ENCODE results near the gene CCL17.
"Not testable (repeated sequence)": the region's sequence is repeated elsewhere in the genome, so short reads cannot be mapped to it uniquely, and the experiment has no call there.

Gene CCL17

DNA sequence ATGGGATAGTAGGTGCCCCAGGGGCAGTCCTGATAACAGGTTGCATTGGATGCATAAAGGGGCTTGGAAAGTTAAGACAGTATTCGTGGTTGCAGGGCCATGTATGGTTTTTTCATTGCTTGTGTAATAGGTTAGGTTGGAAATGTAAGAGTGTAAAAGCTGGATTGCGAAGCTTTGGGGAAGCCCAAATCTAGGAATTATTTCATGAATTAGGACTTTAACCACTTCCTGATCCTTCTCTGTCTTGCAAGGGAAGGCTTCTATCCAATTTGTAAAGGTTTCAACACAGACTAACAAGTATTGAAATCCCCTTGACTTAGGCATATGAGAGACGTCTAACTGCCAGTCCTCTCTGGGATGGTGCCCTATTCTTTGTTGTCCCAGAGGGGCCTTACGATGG lies 7.8 kb upstream of the CCL17 start:
- no peak for DNase-seq (ENCODE audit: low read depth)

DNA sequence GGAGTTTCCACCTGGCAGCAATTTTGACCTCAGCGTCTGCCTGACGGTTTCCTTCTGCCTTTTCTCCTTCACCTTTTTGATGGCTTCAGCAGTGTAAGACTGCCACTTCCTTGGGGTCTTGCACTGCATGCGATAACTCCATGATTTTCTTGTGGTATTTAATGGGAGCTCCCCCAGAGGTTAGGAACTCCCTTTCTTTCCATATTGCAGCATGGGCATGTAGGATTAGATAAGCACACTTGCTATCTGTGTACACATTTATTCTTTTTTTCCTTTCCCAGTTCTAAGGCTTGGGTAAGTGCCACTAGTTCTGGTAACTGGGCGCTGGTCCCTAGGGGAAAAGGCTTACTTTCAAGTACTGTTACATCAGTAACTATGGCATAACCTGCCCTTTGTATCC lies 7.1 kb upstream of the CCL17 start:
- not testable (repeated sequence) for DNase-seq (ENCODE audit: low read depth)

DNA sequence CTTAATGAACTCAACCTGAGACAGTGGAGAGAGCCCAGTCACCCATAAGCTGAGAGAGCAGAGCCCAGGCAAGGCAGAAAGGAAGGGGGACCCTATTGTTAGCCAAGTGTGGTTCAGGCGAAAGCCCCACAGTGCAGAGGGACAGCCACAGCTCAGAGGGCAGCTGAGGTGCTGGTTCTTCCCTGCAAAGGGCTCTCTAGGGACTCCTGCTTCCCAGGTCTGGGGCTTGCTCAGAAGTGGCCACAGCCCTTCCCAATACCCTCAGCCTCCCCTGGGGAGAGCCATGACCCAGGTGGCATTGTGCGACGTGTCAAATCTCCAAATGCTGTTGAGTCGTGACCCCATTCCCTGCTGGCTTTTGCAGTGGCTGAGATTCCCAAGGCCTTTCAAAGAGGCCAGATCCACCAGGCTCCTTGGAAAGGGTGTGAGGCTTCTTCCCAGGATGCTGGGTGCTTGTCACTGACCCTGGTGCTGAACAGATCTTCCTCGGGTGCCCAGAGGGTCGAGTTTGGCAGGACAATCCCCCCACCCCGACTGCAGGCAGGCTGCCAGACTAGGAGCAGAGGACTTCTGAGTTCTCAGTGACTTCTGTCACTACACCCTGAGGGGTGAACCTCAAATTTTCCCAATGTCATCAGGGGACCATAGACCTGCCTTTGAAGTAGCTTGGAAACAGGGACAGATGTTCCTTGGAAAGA lies 2.5 kb upstream of the CCL17 start:
- DNase-seq (ENCODE audit: low read depth), result no peak

DNA sequence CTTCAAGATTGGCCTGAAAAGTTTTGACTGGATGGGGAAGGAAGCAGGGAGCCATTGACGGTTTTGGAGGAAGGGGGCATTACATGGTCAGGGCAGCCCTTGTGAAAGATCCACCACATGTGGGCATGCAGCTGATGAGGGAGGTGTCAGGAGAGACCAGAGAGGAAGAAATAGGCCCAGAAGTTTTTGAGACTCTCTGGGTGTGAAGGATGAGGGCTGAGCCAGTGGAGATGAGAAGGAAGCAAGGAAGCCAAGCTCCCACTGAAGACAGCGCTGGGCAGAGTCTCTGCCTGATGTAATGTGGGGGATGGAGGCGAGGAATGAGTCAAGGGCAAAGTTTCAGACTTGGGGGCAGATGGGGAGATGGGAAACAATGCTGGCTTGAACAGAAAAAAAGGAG lies 530 bp downstream of the CCL17 start:
- DNase-seq (ENCODE audit: low read depth), result no peak

DNA sequence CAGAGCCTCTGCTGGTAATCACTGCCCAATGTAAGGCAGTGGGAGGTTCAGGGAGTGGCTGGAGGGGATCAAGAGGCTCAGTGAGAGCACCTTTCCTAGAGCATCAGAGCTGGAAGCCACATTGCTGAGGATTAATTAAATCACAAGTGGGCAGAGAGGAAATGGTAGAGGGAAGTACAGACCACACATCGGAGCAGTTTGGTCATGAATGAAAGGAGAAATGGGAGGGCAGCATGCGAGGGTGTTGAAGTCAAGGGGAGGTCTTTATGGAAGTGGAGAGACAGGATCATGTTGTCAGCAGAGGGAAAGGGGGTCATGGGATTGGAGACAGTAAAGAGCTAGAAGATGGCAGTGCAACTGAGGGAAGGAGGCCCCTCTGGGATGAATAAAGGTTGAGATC lies 2.3 kb downstream of the CCL17 start:
- no peak for DNase-seq (ENCODE audit: low read depth)

DNA sequence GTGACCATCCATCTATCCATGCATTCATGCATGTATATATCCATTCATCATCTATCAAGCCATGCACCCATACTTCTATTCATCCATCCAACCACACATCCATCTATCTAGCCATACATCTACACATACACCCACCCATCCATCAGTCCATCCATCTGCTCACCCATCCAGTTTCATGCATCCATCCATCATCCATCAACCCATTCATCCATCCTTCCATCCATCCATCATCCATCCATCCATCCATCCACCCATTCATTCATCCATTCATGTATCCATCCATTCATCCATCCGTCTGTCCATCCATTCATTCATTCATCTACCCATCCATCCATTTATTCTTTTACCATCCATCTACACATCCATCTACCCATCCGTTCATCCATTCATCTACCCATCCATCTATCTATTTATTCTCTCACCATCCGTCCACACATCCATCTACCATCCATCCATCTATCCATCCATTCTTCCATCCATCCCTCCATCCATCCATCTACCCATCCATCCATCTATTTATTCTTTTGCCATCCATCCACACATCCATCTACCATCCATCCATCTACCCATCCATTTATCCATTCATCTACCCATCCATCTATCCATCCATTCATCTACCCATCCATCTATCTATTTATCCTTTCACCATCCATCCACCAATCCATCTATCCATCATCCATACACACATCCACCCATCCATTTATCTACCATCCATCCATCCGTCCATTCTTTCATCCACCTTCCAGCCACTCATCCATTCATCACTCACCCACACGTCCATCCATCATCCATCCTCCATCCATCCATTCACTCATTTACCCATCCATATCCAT lies 3.2 kb downstream of the CCL17 start:
- DNase-seq (ENCODE audit: low read depth), result no peak

DNA sequence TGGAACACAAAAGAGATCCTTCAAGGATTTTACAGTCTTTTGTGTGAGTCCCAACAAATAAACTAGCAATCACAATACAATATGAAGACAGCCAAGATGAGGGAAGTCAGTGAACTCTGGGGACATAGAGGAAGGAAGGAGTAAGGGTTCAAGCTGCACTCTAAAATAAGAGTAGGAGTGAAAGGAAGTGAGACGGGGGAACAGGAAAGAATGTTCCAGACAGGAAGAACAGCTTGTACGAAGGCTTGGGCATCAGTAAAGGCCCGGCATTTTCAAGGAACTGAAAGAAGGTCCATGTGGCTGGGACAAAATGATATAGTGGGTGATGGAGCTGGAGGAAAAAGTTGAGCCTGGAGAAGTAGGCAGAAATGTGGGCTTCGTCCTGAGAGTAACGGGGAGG lies 4.5 kb downstream of the CCL17 start:
- no peak for DNase-seq (ENCODE audit: low read depth)

DNA sequence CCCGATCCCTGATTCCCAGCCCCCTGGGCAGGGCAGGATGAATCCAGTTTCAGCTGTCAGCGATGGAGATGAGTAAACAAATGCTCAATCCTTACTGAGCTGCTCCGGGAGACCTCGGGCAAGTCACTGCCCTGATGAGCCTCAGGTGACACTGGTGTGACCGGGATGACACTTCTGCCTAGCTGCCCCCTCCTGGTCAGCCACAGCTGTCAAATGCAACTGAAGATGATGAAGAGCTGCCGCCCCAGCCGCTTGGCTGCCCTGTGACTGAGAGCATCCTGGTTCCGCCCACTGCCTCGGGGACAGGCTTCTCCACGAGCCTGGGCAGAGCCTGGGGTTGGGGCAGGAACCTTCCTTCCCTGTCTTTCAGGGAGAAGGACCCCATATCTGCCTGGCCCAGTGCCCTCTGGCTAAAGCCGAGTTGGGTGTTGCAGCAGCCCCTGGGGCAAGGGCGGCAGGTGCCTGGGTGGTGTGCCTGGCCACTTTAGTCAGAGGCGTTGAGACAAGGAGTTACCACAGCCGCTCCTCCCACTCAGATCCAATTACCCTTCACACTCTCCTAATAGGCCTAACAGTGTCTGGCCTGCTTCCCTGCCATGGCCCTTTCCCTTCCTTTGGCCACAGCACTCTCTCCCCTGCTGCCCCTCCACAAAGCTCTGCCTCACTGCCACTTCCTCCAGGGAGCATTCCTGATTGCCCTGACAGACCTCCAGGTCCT lies 5.5 kb downstream of the CCL17 start:
- no peak for DNase-seq (ENCODE audit: low read depth)

DNA sequence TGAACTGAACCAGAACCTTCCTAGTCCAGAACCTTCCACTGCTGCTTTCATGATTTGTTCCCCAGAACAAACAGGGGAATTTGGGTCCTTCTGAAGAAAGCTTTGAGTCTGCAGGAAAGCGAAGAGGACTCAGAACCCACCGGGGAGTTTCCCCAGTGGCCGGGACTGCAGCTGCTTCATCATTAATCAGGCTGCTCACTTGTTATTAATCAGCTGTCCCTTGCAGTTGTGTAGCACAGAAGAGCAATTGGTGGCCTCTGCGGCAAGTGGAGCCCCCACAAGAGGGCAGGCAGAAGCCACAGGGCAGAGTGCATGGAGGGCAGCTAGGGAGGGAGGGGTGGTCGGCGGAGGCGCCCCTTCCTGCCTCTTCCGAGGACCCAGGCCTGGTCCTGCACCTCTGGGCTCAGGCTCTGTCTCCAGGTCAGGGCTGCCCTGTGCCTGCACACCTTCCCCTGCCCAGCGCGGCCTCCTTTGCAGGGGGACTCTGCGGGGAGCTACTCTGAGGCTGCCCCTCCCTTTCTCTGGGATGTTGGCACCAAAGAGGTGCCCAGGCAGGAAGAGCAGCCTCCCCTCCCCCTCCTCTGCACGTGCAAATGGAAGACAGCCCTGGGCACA lies 6.9 kb downstream of the CCL17 start:
- DNase-seq (ENCODE audit: low read depth), result no peak

DNA sequence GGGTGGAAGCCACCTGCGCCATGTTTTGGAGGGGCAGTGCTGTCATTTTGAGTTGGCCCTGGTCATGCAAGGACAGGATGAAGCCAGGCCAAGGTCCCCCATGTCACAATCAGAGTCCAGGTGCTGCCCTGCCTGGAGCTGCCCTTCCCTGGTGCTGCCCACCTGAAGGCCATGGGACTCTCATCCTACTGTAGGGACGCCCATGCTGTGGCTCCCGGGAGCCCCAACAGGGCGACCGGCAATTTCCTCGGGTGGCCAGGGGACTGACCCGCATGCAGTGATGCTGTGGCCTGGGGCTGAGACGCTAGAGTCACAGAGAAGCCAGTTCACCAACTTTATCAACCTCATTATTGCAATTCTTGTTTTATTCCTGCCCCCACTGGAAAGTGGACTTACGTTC lies 8.0 kb downstream of the CCL17 start:
- no peak for DNase-seq (ENCODE audit: low read depth)

DNA sequence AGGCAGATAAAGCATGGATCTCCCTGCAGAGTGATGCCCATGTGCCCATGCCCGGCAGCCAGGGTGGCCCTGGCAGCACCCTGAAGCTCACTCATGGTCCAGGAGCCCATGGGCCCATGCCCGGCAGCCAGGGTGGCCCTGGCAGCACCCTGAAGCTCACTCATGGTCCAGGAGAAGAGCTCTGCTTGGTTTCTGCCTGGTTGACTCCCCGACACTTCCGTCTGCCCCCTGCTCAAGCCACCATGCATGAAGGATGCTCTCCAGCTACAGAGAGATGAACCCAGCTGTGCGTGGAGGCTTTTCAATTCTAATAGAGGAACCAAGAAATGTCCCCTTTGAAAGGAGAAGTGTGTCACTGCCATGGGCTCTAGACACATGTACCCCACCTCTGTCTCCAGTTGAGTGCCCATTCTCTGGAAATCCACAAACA lies 8.7 kb downstream of the CCL17 start:
- DNase-seq (ENCODE audit: low read depth), result no peak

DNA sequence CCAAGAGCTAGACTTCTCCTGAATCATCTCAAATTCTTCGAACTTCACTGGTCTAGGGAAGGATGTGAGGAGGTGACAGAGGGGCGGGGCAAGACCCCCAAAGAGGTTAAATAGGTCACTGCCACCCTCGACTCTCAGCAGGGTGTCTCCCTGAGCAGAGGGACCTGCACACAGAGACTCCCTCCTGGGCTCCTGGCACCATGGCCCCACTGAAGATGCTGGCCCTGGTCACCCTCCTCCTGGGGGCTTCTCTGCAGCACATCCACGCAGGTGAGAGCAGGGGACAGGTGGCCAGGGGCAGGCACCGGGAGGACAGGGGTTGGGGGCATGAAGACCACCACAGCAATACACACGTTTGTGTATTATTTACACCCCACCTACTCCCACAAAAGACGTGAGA lies 9.2 kb downstream of the CCL17 start:
- DNase-seq (ENCODE audit: low read depth), result no peak

DNA sequence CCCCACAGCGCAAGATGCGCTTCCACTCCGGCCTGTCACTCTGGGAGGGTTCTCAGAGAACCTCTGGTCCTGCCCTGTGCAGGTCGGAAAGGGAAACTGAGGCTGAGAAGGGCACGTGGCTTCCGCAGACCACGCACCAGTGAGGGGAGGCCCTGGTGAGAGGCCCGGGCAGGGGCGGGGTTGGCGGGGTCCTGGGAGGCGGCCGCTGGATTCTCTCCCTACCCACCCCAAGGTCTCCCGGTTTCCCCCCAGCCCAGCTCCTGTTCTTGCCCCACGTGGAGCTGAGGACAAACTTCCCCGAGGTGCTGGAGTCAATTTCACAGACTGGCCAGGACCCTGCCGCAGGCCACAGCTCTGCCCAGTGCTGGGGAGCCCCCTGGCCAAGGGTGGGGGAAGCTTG lies 11.5 kb downstream of the CCL17 start:
- DNase-seq (ENCODE audit: low read depth), result no peak

DNA sequence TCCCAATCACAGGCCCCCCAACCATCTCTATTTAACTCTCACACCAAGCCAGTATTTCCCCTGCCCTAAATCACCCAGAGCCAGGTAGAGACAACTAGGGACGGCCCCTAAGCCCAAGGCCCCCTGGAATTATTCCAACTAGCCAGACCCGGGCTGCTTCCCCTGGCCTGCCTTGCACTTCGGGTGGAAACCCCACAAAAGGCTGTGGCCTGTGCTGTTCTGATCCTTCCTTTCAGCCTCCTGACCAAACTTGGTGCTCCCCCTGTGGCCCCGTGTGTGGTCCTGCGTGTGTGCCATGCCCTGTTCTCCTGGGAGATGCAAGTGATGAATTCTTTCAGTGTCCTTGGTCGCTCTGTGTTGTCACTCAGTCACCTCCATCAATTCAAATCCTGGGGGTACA lies 14.9 kb downstream of the CCL17 start:
- no peak for DNase-seq (ENCODE audit: low read depth)

DNA sequence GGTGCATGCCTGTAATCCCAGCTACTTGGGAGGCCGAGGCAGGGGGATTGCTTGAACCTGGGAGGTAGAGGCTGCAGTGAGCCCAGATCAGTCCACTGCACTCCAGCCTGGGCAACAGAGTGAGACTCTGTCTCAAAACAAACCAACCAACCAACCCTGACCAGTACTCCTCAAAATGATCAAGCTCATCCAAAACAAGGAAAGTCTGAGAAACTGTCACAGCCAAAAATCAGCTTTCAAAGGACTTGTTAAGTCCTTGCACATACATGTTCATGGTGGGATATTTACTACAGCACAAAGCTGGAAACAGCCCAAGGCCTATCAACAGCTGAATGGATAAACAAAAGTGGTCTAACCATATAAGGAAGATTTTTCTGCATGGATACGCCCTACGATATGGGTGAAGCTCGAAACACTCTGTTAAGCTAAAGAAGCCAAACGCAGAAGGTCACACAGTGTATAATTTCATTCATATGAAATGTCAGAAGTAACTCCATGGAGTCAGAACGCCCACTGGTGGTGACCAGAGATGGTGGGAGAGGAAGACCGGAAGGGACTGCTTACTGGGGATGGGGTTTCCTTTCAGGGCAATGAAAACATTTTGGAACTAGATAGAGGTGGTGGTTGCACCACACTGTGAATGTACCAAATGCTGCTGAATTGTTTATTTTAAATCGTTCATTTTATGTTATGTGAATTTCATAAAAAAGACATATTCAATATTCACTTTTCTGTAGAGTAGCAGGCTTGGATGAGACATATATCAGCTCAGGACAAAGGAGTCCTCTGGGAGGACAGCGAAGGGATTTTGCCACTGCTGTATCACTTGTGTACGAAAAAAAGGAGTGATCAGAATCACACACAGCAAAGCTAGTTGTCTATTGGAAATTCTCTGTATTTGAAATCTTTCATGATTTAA lies 17.7 kb downstream of the CCL17 start:
- DNase-seq (ENCODE audit: low read depth), result no peak

DNA sequence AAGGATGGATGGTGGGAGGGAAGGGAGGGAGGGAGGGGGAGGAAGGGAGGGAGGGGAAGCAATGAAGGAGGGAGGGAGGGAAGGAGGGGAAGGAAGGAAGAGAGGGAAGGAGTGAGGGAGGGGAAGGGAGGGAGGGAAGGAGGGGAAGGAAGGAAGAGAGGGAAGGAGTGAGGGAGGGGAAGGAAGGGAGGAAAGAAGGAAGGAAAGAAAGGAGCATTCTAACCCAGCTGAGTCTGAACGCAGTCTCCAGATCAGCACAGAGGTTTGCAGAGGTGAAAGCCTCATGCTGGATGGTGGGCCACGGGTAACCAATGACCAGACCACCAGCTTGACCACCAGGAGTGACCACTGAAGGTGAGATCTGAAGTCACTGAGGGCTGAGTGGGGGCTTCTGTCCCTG lies 18.6 kb downstream of the CCL17 start:
- no peak for DNase-seq (ENCODE audit: low read depth)

DNA sequence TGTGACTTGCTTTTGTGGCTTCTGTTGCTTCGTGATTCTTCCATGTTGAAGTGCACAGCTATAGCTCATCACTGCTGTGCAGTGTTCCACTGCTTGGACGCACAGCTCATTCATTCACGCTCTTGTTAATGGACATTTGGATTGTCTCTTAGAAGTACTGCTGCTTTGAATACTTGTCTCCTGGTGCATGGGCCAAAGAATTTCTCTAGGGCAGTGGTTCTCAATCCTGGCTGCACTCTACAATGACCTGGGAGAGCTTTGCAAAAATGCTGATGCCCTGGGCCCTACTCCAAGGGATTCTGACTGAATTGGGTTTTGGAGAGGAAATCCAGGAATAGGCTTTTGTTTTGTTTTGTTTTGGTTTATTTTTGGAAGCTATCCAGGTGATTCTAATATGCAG lies 20.0 kb downstream of the CCL17 start:
- no peak for DNase-seq (ENCODE audit: low read depth)

DNA sequence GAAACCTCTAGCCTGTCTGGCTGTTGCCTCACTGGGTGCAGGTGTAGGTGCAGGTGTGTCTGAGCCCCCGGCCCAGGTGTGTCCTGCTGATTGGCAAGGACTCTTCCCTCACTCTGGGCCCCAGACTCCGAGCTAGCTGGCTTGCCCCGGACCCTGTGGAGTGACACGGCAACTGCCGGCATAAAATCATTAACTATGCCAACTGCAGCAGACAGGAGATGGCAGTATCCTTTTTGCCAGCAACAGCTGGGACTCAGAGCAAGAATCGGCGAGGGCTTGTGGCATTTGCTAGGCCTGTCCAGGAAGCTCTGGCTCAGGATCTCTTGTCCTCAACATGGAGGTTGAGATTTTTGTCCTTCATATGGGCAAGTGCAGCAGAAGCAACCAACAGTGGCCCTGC lies 21.8 kb downstream of the CCL17 start:
- DNase-seq (ENCODE audit: low read depth), result no peak

DNA sequence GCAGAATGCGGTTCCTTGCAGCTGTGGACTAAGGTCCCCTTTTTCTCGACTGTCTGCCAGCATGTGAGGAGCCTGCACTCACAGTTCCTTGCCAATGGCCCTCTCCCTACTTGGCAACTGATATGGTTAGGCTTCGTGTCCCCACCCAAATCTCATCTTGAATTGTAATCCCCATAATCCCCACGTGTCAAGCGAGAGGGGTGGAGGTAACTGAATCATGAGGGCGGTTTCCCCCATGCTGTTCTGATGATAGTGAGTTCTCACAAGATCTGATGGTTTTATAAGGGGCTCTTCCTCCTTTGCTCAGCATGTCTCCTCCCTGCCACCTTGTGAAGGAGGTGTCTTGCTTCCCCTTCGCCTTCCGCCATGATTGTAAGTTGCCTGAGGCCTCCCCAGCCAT lies 22.7 kb downstream of the CCL17 start:
- no peak for DNase-seq (ENCODE audit: low read depth)

DNA sequence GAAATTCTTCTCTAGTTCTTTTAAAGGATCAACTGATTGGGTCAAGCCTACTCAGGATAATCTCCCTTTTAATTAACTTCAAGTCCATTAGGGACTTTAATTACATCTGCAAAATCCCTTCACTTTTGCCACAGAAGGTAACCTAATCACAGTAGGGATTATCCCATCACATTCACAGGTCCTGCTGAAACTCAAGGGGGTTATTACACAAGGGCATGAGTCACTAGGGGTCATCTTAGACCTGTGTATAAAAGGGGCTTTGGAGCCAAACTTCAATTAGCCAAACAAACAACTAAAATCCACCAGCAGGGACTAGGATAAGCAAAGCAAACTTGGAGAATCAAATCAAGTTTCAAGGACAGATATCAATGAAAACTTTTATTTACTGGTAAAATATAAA lies 23.3 kb downstream of the CCL17 start:
- no peak for DNase-seq (ENCODE audit: low read depth)

DNA sequence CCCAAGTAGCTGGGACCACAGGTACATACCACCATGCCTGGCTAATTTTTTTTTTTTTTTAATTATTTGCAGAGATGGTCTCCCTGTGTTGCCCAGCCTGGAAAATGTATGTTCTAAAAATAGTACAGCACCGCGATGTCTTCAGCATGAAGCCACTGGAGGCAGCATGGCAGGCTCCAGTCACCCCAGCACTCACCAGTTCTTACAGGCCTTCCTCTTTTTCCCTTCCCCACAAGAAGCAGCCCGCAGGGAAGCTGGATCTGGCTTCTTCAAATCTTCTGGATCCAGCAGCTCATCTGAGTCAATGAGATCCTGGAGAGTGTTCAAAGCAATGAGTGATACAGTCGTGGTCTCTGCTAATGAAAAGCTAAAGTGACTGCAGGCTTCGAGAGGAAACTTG lies 26.4 kb downstream of the CCL17 start:
- DNase-seq (ENCODE audit: low read depth), result no peak

DNA sequence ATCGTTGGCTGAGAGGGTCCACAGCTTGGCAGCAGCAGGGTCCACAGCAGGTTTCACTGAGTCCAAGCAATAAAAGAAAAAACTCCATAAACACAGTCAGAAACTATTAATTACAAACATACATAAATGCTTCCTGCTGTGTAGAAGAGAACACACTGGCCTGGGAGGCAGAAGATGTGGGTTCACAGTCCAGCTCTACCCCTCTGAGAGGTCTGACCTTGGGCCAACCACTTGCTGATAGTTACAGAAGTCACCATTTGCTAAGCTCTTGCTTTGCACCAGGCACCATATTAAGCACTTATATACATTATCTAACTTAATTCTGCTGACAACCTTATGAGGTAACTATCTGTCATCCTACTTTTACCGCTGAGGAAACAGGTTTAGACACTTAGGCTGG lies 27.9 kb downstream of the CCL17 start:
- DNase-seq (ENCODE audit: low read depth), result no peak
